ENCODE measurements around the gene ETV5. TPM values are rescaled to one million over a fixed set of nuclear protein-coding genes. Genes with fewer than 3 reads are reported as not detected.

ETV5 gene
- total and polyA plus RNA-seq, 2 donors from 2014 or later, result 5.1 to 34.6 TPM

- no peaks in the 10 kb centered on the region for H3K4me1 ChIP-seq (ENCODE audit: control insufficient read depth in 2 of 3, insufficient read depth in 2 of 3, low read depth in 1 of 3, low read length in 3 of 3)
- H3K27me3 ChIP-seq (ENCODE audit: control insufficient read depth, insufficient read depth, low read length), result no peaks in the 10 kb centered on the region
- H3K27ac ChIP-seq (ENCODE audit: low read depth in 2 of 2, low read length in 2 of 2), result no peak overlapping the region
- no peaks in the 10 kb centered on the region for H3K9me3 ChIP-seq (ENCODE audit: control insufficient read depth in 2 of 3, insufficient read depth in 1 of 3, low read length in 3 of 3)
- no peak overlapping the region for H3K9ac ChIP-seq (ENCODE audit: low read length in 3 of 3)
- DNase-seq (no peak), FAIRE-seq (no peak)
- no peak for TF ChIP-seq CTCF (IDR thresholded peaks at IDR 0.05; ENCODE audit: borderline replicate concordance, extremely low read depth, insufficient read depth)
- no peaks in the 10 kb centered on the region for H3K36me3 ChIP-seq (ENCODE audit: control insufficient read depth in 2 of 3, insufficient read depth in 3 of 3, low read length in 3 of 3)
- no peak overlapping the region for H3K4me3 ChIP-seq (ENCODE audit: low read length in 3 of 3)
- intact Hi-C loops (cut with DNase I), result no loop called here
Measured at GRCh38 chr3:185999221-185999620, 109.7 kb downstream of the ETV5 start.

GRCh38 chr3:185998136-185998535 lies 110.8 kb downstream of the ETV5 start:
- Histone ChIP-seq H3K27ac (ENCODE audit: low read depth in 2 of 2, low read length in 2 of 2) (no peak overlapping the region), H3K4me1 (ENCODE audit: control insufficient read depth in 2 of 3, insufficient read depth in 2 of 3, low read depth in 1 of 3, low read length in 3 of 3) (no peaks in the 10 kb centered on the region), H3K4me3 (ENCODE audit: low read length in 3 of 3) (no peak overlapping the region), H3K36me3 (ENCODE audit: control insufficient read depth in 2 of 3, insufficient read depth in 3 of 3, low read length in 3 of 3) (no peaks in the 10 kb centered on the region), H3K9ac (ENCODE audit: low read length in 3 of 3) (no peak overlapping the region), H3K27me3 (ENCODE audit: control insufficient read depth, insufficient read depth, low read length) (no peaks in the 10 kb centered on the region), H3K9me3 (ENCODE audit: control insufficient read depth in 2 of 3, insufficient read depth in 1 of 3, low read length in 3 of 3) (no peaks in the 10 kb centered on the region)
- intact Hi-C loops (cut with DNase I), result no loop called here
- DNase-seq (no peak), FAIRE-seq (no peak)
- TF ChIP-seq CTCF (IDR thresholded peaks at IDR 0.05; ENCODE audit: borderline replicate concordance, extremely low read depth, insufficient read depth), result no peak

- H3K9ac ChIP-seq (ENCODE audit: low read length in 3 of 3), result no peak overlapping the region
Measured at GRCh38 chr3:185997130-185997529, 111.8 kb downstream of the ETV5 start.

More at GRCh38 chr3:185997130-185997529, 111.8 kb downstream of the ETV5 start:
- no peak overlapping the region for H3K27ac ChIP-seq (ENCODE audit: low read depth in 2 of 2, low read length in 2 of 2)
- no peak for DNase-seq
- H3K4me3 ChIP-seq (ENCODE audit: low read length in 3 of 3), result no peak overlapping the region
- intact Hi-C loops (cut with DNase I), result no loop called here
- H3K9me3 ChIP-seq (ENCODE audit: control insufficient read depth in 2 of 3, insufficient read depth in 1 of 3, low read length in 3 of 3), result no peaks in the 10 kb centered on the region
- no peaks in the 10 kb centered on the region for H3K4me1 ChIP-seq (ENCODE audit: control insufficient read depth in 2 of 3, insufficient read depth in 2 of 3, low read depth in 1 of 3, low read length in 3 of 3)
- no peak for FAIRE-seq
- no peaks in the 10 kb centered on the region for H3K36me3 ChIP-seq (ENCODE audit: control insufficient read depth in 2 of 3, insufficient read depth in 3 of 3, low read length in 3 of 3)
- no peak for TF ChIP-seq CTCF (IDR thresholded peaks at IDR 0.05; ENCODE audit: borderline replicate concordance, extremely low read depth, insufficient read depth)
- no peaks in the 10 kb centered on the region for H3K27me3 ChIP-seq (ENCODE audit: control insufficient read depth, insufficient read depth, low read length)

Other genes with a start within 250 kb of the ETV5 start
- 109 TPM for gene TRA2B, start 171.1 kb downstream of the ETV5 start, total RNA-seq
- gene TRA2B, start 171.1 kb downstream of the ETV5 start, polyA plus RNA-seq (ENCODE audit: insufficient read depth, low read depth, low replicate concordance), result 66.8 TPM

All from kidney (tissue), 14 donors.